Astrocyte (in vitro differentiated cells and primary cell): ENCODE data around the gene ZNF860.

Experiments
- EZH2 ChIP-seq: IDR thresholded peaks from 2 replicates; pipeline ENCODE4 v1.6.1; 2012; ENCODE audit warnings: mild to moderate bottlenecking, low read length, inconsistent platforms; ENCODE audit not compliant: insufficient read depth
- TF ChIP-seq, protein P1 (sequence below): IDR thresholded peaks from 2 replicates; pipeline ENCODE4 v1.5.1; 2011; ENCODE audit warnings: low read depth, mild to moderate bottlenecking, inconsistent platforms, low read length, moderate library complexity; ENCODE audit not compliant: insufficient read depth

DNA sequence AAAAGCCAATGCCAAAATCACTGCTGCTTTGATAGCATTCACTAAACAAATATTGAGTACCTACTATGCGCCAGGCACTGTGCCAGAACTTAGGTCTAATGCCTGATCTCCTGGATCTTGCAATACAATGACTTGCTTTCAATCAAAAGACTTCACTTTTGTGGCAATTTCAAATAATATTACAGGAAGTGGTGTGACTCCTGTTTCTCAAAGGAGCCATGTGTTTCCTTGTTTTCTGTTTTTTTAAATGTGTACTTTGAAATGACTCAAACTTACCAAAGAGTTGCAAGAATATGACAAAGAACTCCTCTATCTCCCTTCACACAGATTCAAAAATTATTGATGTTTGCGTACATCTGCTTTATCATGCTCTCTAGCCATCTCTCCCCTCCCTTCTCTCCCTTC is 18.7 kb upstream of the ZNF860 start:
- TF ChIP-seq EZH2: no peak
- TF ChIP-seq, protein P1, sequence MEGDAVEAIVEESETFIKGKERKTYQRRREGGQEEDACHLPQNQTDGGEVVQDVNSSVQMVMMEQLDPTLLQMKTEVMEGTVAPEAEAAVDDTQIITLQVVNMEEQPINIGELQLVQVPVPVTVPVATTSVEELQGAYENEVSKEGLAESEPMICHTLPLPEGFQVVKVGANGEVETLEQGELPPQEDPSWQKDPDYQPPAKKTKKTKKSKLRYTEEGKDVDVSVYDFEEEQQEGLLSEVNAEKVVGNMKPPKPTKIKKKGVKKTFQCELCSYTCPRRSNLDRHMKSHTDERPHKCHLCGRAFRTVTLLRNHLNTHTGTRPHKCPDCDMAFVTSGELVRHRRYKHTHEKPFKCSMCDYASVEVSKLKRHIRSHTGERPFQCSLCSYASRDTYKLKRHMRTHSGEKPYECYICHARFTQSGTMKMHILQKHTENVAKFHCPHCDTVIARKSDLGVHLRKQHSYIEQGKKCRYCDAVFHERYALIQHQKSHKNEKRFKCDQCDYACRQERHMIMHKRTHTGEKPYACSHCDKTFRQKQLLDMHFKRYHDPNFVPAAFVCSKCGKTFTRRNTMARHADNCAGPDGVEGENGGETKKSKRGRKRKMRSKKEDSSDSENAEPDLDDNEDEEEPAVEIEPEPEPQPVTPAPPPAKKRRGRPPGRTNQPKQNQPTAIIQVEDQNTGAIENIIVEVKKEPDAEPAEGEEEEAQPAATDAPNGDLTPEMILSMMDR: no peak
